Panc1 (cell line): ENCODE results near the gene NPPA. TPM values are rescaled to one million over a fixed set of nuclear protein-coding genes. Genes with fewer than 3 reads are reported as not detected.

Source experiments
- ATAC-seq: fragments of 200-7000 bp; cut with Tn5 transposase; 2 replicates; pipeline ENCODE4 v1.9.1; 2020; ENCODE audit warnings: mild to moderate bottlenecking, moderate library complexity
- BruUV-seq: library from RNA; stranded (reverse); fragments of 400-500 nt; replicated peaks from 2 replicates; lab custom pipeline; 2021; lab: Mats Ljungman, UMichigan
- CTCF ChIA-PET: fragments of 300-600 bp; sonication (Branson Sonifier 250); formaldehyde crosslinking; loops from one replicate; lab custom pipeline; 2022; ENCODE audit warnings: antibody characterized with exemption; lab: Charles Lee
- POLR2A ChIA-PET: fragments of 300-600 bp; sonication (Branson Sonifier 250); formaldehyde crosslinking; loops from one replicate; lab custom pipeline; 2022; ENCODE audit warnings: antibody characterized with exemption; lab: Charles Lee
- DNase-seq: peaks from one replicate; pipeline ENCODE4 v3.0.0-alpha.2; 2010; ENCODE audit warnings: low read depth, low spot score
- H3K27ac ChIP-seq: 2 replicates; pipeline ENCODE4 v1.5.1; 2011; ENCODE audit warnings: mild to moderate bottlenecking, low read length, inconsistent platforms
- H3K27me3 ChIP-seq: fragments of 200-500 bp; sonication (Bioruptor generic); 2 replicates; pipeline ENCODE4 v1.6.0; 2014; ENCODE audit warnings: low read length, inconsistent platforms; ENCODE audit not compliant: control insufficient read depth, insufficient read depth
- H3K36me3 ChIP-seq: fragments of 200-500 bp; sonication (Bioruptor generic); 2 replicates; pipeline ENCODE4 v1.5.1; 2014; ENCODE audit warnings: inconsistent platforms, mild to moderate bottlenecking, low read length, moderate library complexity; ENCODE audit not compliant: control insufficient read depth, insufficient read depth
- H3K4me1 ChIP-seq: 2 replicates; pipeline ENCODE4 v1.5.1; 2011; ENCODE audit warnings: inconsistent platforms, mild to moderate bottlenecking, low read length, moderate library complexity; ENCODE audit not compliant: control insufficient read depth, insufficient read depth
- H3K4me3 ChIP-seq, 2 experiments: 2 replicates each; pipeline ENCODE4 v1.5.1; 2011 to 2012; ENCODE audit warnings: low read depth in 2 of 2, low read length in 2 of 2, mild to moderate bottlenecking in 2 of 2, inconsistent platforms in 1 of 2, moderate library complexity in 1 of 2
- H3K9me3 ChIP-seq: fragments of 200-500 bp; sonication (Bioruptor generic); 2 replicates; pipeline ENCODE4 v1.5.1; 2014; ENCODE audit warnings: low read depth, mild to moderate bottlenecking, inconsistent platforms, low read length, moderate library complexity; ENCODE audit not compliant: control insufficient read depth, insufficient read depth
- POLR2AphosphoS5 ChIP-seq: IDR thresholded peaks from 2 replicates; pipeline ENCODE4 v1.6.1; 2012; ENCODE audit warnings: mild to moderate bottlenecking, low read depth, low read length, moderate library complexity
- REST ChIP-seq, 2 experiments: IDR thresholded peaks; 2 replicates each; pipeline ENCODE4 v1.6.1; 2011 to 2012; ENCODE audit warnings: low read depth in 2 of 2, control low read depth in 1 of 2, low read length in 1 of 2, mild to moderate bottlenecking in 1 of 2, moderate library complexity in 1 of 2; ENCODE audit not compliant: insufficient read depth in 1 of 2
- SIN3A ChIP-seq: IDR thresholded peaks from 2 replicates; pipeline ENCODE4 v1.6.1; 2012; ENCODE audit warnings: low read depth, mild to moderate bottlenecking, low read length, moderate library complexity, borderline replicate concordance; ENCODE audit not compliant: insufficient read depth
- TCF7L2 ChIP-seq: IDR thresholded peaks from 2 replicates; pipeline ENCODE4 v1.6.1; 2011; ENCODE audit warnings: mild to moderate bottlenecking, low read depth, low read length, inconsistent platforms
- in situ Hi-C: cut with HindIII; loops from 2 replicates; pipeline ENCODE4 v1.10.0; 2016; ENCODE audit warnings: low sequenced_read_pairs, low pct_unique_long_range_greater_than_20kb
- intact Hi-C: fragments of 100-400 bp; cut with micrococcal nuclease; formaldehyde crosslinking; loops from one replicate; pipeline ENCODE4 v1.10.0; 2022; ENCODE audit not compliant: unreplicated experiment
- total RNA-seq: library from RNA; stranded (reverse); gene quantifications from one replicate; pipeline ENCODE4 v1.2.1, GENCODE V29; 2021; ENCODE audit not compliant: unreplicated experiment

The NPPA gene
- total RNA-seq, 1 experiment from 2014 or later, result not detected

GRCh38 chr1:11845641-11846335 is 1.8 kb downstream of the NPPA start:
- Histone ChIP-seq H3K27me3 (no peaks in the 10 kb centered on the region), H3K36me3 (peaks cover 5% of the 10 kb centered on the region; the same call in 1 of the 2 replicates), H3K4me3 (no peak overlapping the region), H3K27ac (no peak overlapping the region), H3K4me1 (no peaks in the 10 kb centered on the region), H3K9me3 (no peaks in the 10 kb centered on the region)
- ChIA-PET CTCF (no interaction called here), POLR2A (no interaction called here)
- no TSS peak for BruUV-seq
- ATAC-seq, result peak; percentile 50; the same call in 1 of the 2 replicates
- intact Hi-C loops (no loop called here), in situ Hi-C loops (no loop called here)
- no peak for DNase-seq
- peak; percentile 88 to 96 for TF ChIP-seq REST (IDR thresholded peaks at IDR 0.05; ENCODE audit: insufficient read depth in 1 of 2, low read depth in 2 of 2, low read length in 1 of 2)
- TF ChIP-seq POLR2AphosphoS5, result no peak

GRCh38 chr1:11842154-11843041 is 5.2 kb downstream of the NPPA start:
- intact Hi-C loops (no loop called here), in situ Hi-C loops (no loop called here)
- no TSS peak for BruUV-seq
- TF ChIP-seq TCF7L2, result no peak
- no peak for TF ChIP-seq POLR2AphosphoS5
- TF ChIP-seq SIN3A, result no peak
- TF ChIP-seq REST (IDR thresholded peaks at IDR 0.05; ENCODE audit: insufficient read depth in 1 of 2, low read depth in 2 of 2, low read length in 1 of 2), result no peak
- ChIA-PET POLR2A (no interaction called here), CTCF (no interaction called here)
- no peak overlapping the region for H3K27ac ChIP-seq
- H3K27me3 ChIP-seq, result no peaks in the 10 kb centered on the region
- H3K4me3 ChIP-seq, result no peak overlapping the region
- DNase-seq (no peak), ATAC-seq (no peak)
- H3K4me1 ChIP-seq, result no peaks in the 10 kb centered on the region
- no peaks in the 10 kb centered on the region for H3K9me3 ChIP-seq
- H3K36me3 ChIP-seq, result peaks cover 14% of the 10 kb centered on the region
